Lung (tissue), 12 donors: ENCODE results near the gene ADCY2. TPM values are rescaled to one million over a fixed set of nuclear protein-coding genes. Genes with fewer than 3 reads are reported as not detected.
A peak's percentile ranks its signal among the peaks of the same experiment; 100 is the strongest.

Experiments used
- ATAC-seq: fragments of 200-7000 bp; cut with Tn5 transposase; one replicate; pipeline ENCODE4 v1.9.1; 2020; ENCODE audit warnings: moderate number of reproducible peaks; ENCODE audit not compliant: insufficient read depth, low FRiP score
- DNase-seq, 3 donors: peaks; one replicate each; pipeline ENCODE4 v3.0.0-alpha.2; 2013 to 2017
- H3K27ac ChIP-seq, 2 donors: one replicate each; pipeline ENCODE4 v1.5.1; 2013; ENCODE audit warnings: mild to moderate bottlenecking in 2 of 2, moderate library complexity in 2 of 2, control low read depth in 1 of 2, inconsistent platforms in 1 of 2, low read depth in 1 of 2, low read length in 1 of 2
- H3K27me3 ChIP-seq, 3 donors: one replicate each; pipeline ENCODE4 v1.5.1; 2013; ENCODE audit warnings: low read length in 2 of 3; ENCODE audit not compliant: control insufficient read depth in 3 of 3, insufficient read depth in 3 of 3
- H3K36me3 ChIP-seq, 4 donors: one replicate each; pipeline ENCODE4 v1.5.1; 2013; ENCODE audit warnings: low read length in 4 of 4, mild to moderate bottlenecking in 1 of 4, moderate library complexity in 1 of 4; ENCODE audit not compliant: control insufficient read depth in 4 of 4, insufficient read depth in 4 of 4
- H3K4me1 ChIP-seq, 5 donors: one replicate each; pipeline ENCODE4 v1.5.1; 2013; ENCODE audit warnings: low read length in 5 of 5, mild to moderate bottlenecking in 2 of 5, moderate library complexity in 1 of 5; ENCODE audit not compliant: control insufficient read depth in 5 of 5, insufficient read depth in 5 of 5
- H3K4me3 ChIP-seq: one replicate; pipeline ENCODE4 v1.5.1; 2013; ENCODE audit warnings: mild to moderate bottlenecking, control low read depth, moderate library complexity
- H3K9ac ChIP-seq, 2 donors: one replicate each; pipeline ENCODE4 v1.5.1; 2013; ENCODE audit warnings: low read length in 2 of 2, control low read depth in 1 of 2; ENCODE audit not compliant: insufficient read depth in 1 of 2
- H3K9me3 ChIP-seq, 4 donors: one replicate each; pipeline ENCODE4 v1.5.1; 2013; ENCODE audit warnings: low read length in 3 of 4, mild to moderate bottlenecking in 1 of 4, moderate library complexity in 1 of 4; ENCODE audit not compliant: control insufficient read depth in 4 of 4, insufficient read depth in 3 of 4
- CTCF ChIP-seq: IDR thresholded peaks from 2 replicates; pipeline ENCODE4 v1.5.1; 2012; ENCODE audit warnings: mild to moderate bottlenecking; ENCODE audit errors: control extremely low read depth, extremely low read depth
- WGBS, 2 donors: extraction: QIAGEN DNeasy Blood & Tissue Kit; methylation state at CpG; one replicate each; pipeline ENCODE4 v1.1.7; 2013; 5-methylcytosine and 5-hydroxymethylcytosine counted together
- polyA plus RNA-seq, 2 donors: library from polyadenylated mRNA; stranded (reverse); fragments of 200-250 nt; gene quantifications; one replicate each; pipeline ENCODE4 v1.2.1, GENCODE V29; 2013
- total RNA-seq, 2 donors: library from RNA; depleted of rRNA in 1 of 2; stranded (reverse); fragments of >200 nt in 1 of 2; gene quantifications; one replicate each; pipeline ENCODE4 v1.2.1, GENCODE V29; 2014 to 2021
- donor health status: control.
- donor health status: control.
- donor health status: Bipolar disorder and iron deficiency.
- donor health status: healthy.
- donor health status: DM: yes; HTN: yes; CAD: no.

The ADCY2 gene
- total and polyA plus RNA-seq, 4 donors, result 0.10 to 3.5 (median 0.84) TPM

- no peak overlapping the region for H3K27ac ChIP-seq
- H3K4me1 ChIP-seq, result peaks cover 0 to 2% (median 0%) of the 10 kb centered on the region in 5 donors
- H3K27me3 ChIP-seq, result no peaks in the 10 kb centered on the region
- WGBS, 2 donors, result 82 to 87% methylated on average over 5 of the region's 5 CpGs
- no peaks in the 10 kb centered on the region for H3K36me3 ChIP-seq
- no peak overlapping the region for H3K9ac ChIP-seq
- no peak overlapping the region for H3K4me3 ChIP-seq
- ATAC-seq, result no peak
- TF ChIP-seq CTCF, result no peak
- no peak for DNase-seq
- H3K9me3 ChIP-seq, result no peaks in the 10 kb centered on the region
These were observed 143.6 kb downstream of the ADCY2 start for GRCh38 chr5:7539571-7539970.

- ATAC-seq (no peak), DNase-seq (peak in 2 of 3 donors; percentile 19 to 60)
- no peak overlapping the region for H3K9ac ChIP-seq
- H3K27ac ChIP-seq, result no peak overlapping the region
- TF ChIP-seq CTCF, result no peak
- WGBS, 2 donors, result 52 to 66% methylated on average over 9 of the region's 9 CpGs
- no peaks in the 10 kb centered on the region for H3K4me1 ChIP-seq
- H3K9me3 ChIP-seq, result peaks cover 0 to 2% (median 0%) of the 10 kb centered on the region in 4 donors
- no peaks in the 10 kb centered on the region for H3K36me3 ChIP-seq
- H3K27me3 ChIP-seq, result no peaks in the 10 kb centered on the region
- H3K4me3 ChIP-seq, result no peak overlapping the region
These were observed 145.0 kb downstream of the ADCY2 start for GRCh38 chr5:7540736-7541485.

GRCh38 chr5:7541898-7542297, 146.0 kb downstream of the ADCY2 start:
- Histone ChIP-seq H3K9me3 (peaks cover 0 to 3% (median 0%) of the 10 kb centered on the region in 4 donors), H3K27me3 (no peaks in the 10 kb centered on the region), H3K9ac (no peak overlapping the region), H3K36me3 (no peaks in the 10 kb centered on the region), H3K4me1 (no peaks in the 10 kb centered on the region), H3K27ac (no peak overlapping the region), H3K4me3 (no peak overlapping the region)
- DNase-seq (no peak), ATAC-seq (no peak)
- no peak for TF ChIP-seq CTCF
- WGBS, 2 donors, result 76 to 78% methylated on average over 2 of the region's 2 CpGs
